OCI-M1 (cell line): ENCODE data around the gene RUVBL2.
"Not testable (repeated sequence)": the region's sequence is repeated elsewhere in the genome, so short reads cannot be mapped to it uniquely, and the experiment has no call there.

ENCODE experiments used
- DNase-seq: peaks from one replicate; lab custom pipeline; 2025; lab: John Stamatoyannopoulos, UW

The RUVBL2 gene

DNA sequence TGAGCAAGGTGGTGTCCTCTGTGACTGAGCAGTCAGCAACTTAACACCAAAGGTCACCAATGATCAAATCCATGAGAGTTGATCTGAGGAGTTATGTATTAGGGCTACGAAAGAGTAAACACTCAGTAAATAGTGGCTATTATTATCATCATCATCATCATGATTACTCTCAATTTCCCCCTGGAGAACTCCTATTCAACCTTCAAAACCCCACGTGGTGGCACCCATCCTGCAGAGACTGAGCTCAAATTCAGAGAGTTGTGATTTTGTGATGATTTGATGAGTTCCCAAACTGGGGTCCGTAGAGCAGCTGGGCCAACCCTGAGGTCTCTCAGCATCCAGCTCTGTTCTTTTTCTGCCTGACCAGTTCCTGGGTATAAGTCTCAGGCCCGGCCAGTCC is 56.1 kb downstream of the RUVBL2 start:
- not testable (repeated sequence) for DNase-seq

DNA sequence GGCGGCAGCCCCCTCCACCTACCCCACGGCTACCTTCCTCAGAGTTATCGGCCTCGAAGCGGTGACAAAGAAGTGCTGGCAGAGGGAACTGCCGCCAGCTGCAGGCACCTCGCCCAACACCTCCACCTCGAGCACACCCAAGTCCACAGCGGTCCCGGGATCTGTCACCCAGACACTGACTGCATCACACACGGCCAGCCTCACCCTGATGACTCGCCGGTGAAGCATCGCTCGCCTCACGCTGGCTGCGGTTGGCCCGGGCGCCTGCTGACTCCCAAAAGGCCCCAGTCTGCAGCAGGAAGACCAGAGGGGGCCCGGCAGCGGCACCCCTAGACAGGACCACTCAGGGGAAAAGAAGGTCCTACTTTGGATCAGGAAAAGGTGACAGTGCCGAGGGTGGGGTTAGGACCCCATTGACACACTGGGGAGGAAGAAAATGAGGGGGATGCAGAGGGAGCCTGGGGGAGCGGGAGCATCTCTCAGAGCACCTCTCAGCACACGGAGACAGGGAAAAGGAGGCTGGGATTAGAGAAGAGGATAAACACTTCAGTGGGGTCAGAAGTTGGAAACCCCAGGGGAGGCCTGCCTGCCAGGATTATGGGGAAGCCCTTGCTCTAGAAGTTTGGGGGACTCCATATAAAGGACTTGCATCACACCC is 56.8 kb downstream of the RUVBL2 start:
- not testable (repeated sequence) for DNase-seq

DNA sequence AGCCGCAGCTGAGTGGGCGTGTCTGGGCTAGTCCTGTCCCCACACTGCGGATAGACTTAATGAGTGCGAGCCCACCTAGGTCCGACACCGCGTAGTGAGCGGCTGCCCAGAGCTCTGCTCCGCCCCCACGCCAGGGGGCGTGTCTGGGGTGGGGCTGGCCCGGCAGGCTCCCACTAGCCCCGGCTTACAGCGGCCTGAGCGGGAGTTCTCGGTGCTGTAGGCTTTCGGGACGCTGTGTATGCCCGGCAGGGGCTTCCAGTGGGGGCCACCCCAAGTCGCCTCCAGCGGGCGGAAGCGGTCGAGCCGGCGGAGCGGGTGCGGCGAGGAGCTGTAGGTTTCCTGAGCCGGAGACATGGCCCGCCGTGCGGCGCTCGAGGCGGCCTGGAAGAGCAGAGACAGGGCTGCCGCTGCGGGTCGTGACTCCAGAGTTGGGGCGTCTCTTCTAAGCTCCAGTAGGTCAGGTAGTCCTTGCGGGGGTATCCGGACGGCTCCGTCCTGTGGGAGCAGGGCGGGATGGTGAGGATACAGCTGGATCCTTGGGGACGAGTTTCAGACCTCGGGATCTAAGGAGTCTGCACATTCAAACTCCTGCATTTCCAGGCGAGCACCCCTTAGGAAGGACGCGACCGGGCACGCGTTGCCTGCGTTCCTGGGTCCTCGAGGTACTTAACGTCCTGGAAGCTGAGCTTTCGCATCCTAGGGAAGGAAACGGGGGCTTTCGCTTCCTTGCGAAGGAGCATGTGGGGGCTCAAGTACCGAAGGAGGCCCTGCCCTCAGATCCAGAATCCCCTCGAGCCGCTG is 62.6 kb downstream of the RUVBL2 start:
- peak; percentile 70 for DNase-seq

- not testable (repeated sequence) for DNase-seq
Observed at GRCh38 chr19:49056902-49057596, 63.4 kb downstream of the RUVBL2 start.

GRCh38 chr19:49057636-49058234 is 64.0 kb downstream of the RUVBL2 start, which contains the start of gene CGB7:
TSS of gene CGB7 (minus strand) at chr19:49057749. CDS start at chr19:49055375, 2,374 bp downstream.
- DNase-seq, result no peak

- DNase-seq, result no peak
Observed at GRCh38 chr19:49058562-49058961, 64.9 kb downstream of the RUVBL2 start.

- DNase-seq, result no peak
Observed at GRCh38 chr19:49059053-49059452, 65.4 kb downstream of the RUVBL2 start.

DNA sequence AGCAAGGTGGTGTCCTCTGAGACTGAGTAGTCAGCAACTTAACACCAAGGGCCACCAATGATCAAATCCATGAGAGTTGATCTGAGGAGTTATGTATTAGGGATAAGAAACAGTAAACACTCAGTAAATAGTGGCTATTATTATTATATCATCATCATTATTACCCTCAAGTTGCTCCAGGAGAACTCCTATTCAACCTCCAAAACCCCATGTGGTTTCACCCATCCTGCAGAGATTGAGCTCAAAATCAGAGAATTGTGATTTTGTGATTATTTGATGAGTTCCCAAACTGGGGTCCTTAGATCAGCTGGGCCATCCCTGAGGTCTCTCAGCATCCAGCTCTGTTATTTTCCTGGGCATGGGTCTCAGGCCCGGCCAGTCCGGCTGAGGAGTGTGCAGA is 67.3 kb downstream of the RUVBL2 start:
- DNase-seq, result no peak

- DNase-seq, result no peak
Observed at GRCh38 chr19:49061445-49061844, 67.8 kb downstream of the RUVBL2 start.

- no peak for DNase-seq
Observed at GRCh38 chr19:49064029-49064629, 70.4 kb downstream of the RUVBL2 start.

GRCh38 chr19:49064768-49065611 is 71.3 kb downstream of the RUVBL2 start, which contains the start of gene NTF4:
TSS of gene NTF4 (minus strand) at chr19:49064818. CDS start at chr19:49061997, 2,821 bp downstream.
- DNase-seq, result no peak
